PC-9 (cell line): ENCODE results near the gene LIN9. TPM values are rescaled to one million over a fixed set of nuclear protein-coding genes. Genes with fewer than 3 reads are reported as not detected.

Experiments used
- BruUV-seq: library from RNA; stranded (reverse); fragments of 400-500 nt; replicated peaks from 2 replicates; lab custom pipeline; 2021; lab: Mats Ljungman, UMichigan
- CTCF ChIA-PET: fragments of 300-600 bp; sonication (Branson Sonifier 250); formaldehyde crosslinking; loops from one replicate; lab custom pipeline; 2022; ENCODE audit warnings: antibody characterized with exemption; lab: Charles Lee
- POLR2A ChIA-PET: fragments of 300-600 bp; sonication (Branson Sonifier 250); formaldehyde crosslinking; loops from one replicate; lab custom pipeline; 2022; ENCODE audit warnings: antibody characterized with exemption; ENCODE audit not compliant: unreplicated experiment; lab: Charles Lee
- DNase-seq, 2 experiments: peaks; one replicate each; pipeline versions ENCODE4 v3.0.0 to v3.0.0-alpha.2; 2015 to 2022; ENCODE audit warnings: mixed read lengths in 1 of 2
- H2AFZ ChIP-seq: fragments of 200-600 bp; sonication (generic); 2 replicates; pipeline ENCODE4 v1.8.1; 2017; ENCODE audit warnings: antibody characterized with exemption
- H3F3A ChIP-seq: fragments of 200-600 bp; sonication (generic); 2 replicates; pipeline ENCODE4 v1.8.1; 2017; ENCODE audit warnings: antibody characterized with exemption, mild to moderate bottlenecking, low read depth; ENCODE audit not compliant: insufficient read depth
- H3K27ac ChIP-seq: fragments of 200-600 bp; sonication (generic); 2 replicates; pipeline ENCODE4 v1.6.1; 2016; ENCODE audit warnings: mixed run types
- H3K27me3 ChIP-seq: fragments of 200-600 bp; sonication (generic); 2 replicates; pipeline ENCODE4 v1.6.1; 2016; ENCODE audit warnings: low read depth, mixed run types; ENCODE audit not compliant: insufficient read depth
- H3K36me3 ChIP-seq: fragments of 200-600 bp; sonication (generic); 2 replicates; pipeline ENCODE4 v1.6.1; 2016; ENCODE audit warnings: low read depth, mixed run types
- H3K4me1 ChIP-seq: fragments of 200-600 bp; sonication (generic); replicated peaks from 2 replicates; pipeline ENCODE4 v1.6.1; 2016; ENCODE audit warnings: mixed run types; ENCODE audit not compliant: insufficient read depth
- H3K4me2 ChIP-seq: fragments of 200-600 bp; sonication (generic); 2 replicates; pipeline ENCODE4 v1.6.1; 2017; ENCODE audit warnings: mixed run types
- H3K4me3 ChIP-seq: fragments of 200-600 bp; sonication (generic); 2 replicates; pipeline ENCODE4 v1.6.1; 2016; ENCODE audit warnings: mixed run types
- H3K79me2 ChIP-seq: fragments of 200-600 bp; sonication (generic); 2 replicates; pipeline ENCODE4 v1.6.1; 2017; ENCODE audit warnings: low read depth, mixed run types
- H3K9me2 ChIP-seq: fragments of 200-600 bp; sonication (generic); 2 replicates; pipeline ENCODE4 v1.8.1; 2017; ENCODE audit warnings: mild to moderate bottlenecking; ENCODE audit not compliant: insufficient read depth
- H3K9me3 ChIP-seq: fragments of 200-600 bp; sonication (generic); 2 replicates; pipeline ENCODE4 v1.8.1; 2016; ENCODE audit warnings: low read depth; ENCODE audit not compliant: insufficient read depth
- H4K20me1 ChIP-seq: fragments of 200-600 bp; sonication (generic); 2 replicates; pipeline ENCODE4 v1.8.1; 2017; ENCODE audit not compliant: insufficient read depth
- CTCF ChIP-seq: fragments of 200-600 bp; sonication (generic); conservative IDR thresholded peaks from 2 replicates; pipeline ENCODE4 v1.6.1; 2017; ENCODE audit warnings: mixed run types, antibody characterized with exemption, mild to moderate bottlenecking, moderate library complexity
- EZH2 ChIP-seq: fragments of 200-600 bp; sonication (generic); IDR thresholded peaks from 2 replicates; pipeline ENCODE4 v1.8.0; 2017; ENCODE audit warnings: antibody characterized with exemption, low read depth
- intact Hi-C: fragments of 100-400 bp; cut with micrococcal nuclease; formaldehyde crosslinking; loops from one replicate; pipeline ENCODE4 v1.10.0; 2022; ENCODE audit not compliant: unreplicated experiment
- total RNA-seq: library from RNA; stranded (reverse); gene quantifications from 2 replicates; pipeline ENCODE4 v1.2.3, GENCODE V29; 2021

LIN9 gene
- total RNA-seq, 1 experiment from 2014 or later: 12.1 TPM

GRCh38 chr1:226187380-226187779 is 121.6 kb downstream of the LIN9 start:
- peaks cover 13% of the 10 kb centered on the region for H3F3A ChIP-seq
- H3K27ac ChIP-seq: peak overlapping the region; percentile 61
- TF ChIP-seq CTCF: no peak
- TF ChIP-seq EZH2: no peak
- POLR2A ChIA-PET: no interaction called here
- H4K20me1 ChIP-seq: peaks cover 22% of the 10 kb centered on the region
- intact Hi-C loops: loop anchor here (5.0 kb wide), 1 partner anchor 195 kb away; no protein-coding TSS in a partner anchor
- H3K4me1 ChIP-seq: peaks cover 21% of the 10 kb centered on the region
- peak overlapping the region; percentile 98 for H3K4me3 ChIP-seq
- H3K79me2 ChIP-seq: peaks cover 43% of the 10 kb centered on the region
- CTCF ChIA-PET: no interaction called here
- BruUV-seq: no TSS peak
- no peaks in the 10 kb centered on the region for H3K9me2 ChIP-seq
- H3K4me2 ChIP-seq: peak overlapping the region; percentile 97
- DNase-seq: no peak
- peak overlapping the region; percentile 98 for H2AFZ ChIP-seq
- H3K36me3 ChIP-seq: no peaks in the 10 kb centered on the region
- no peaks in the 10 kb centered on the region for H3K9me3 ChIP-seq
- no peaks in the 10 kb centered on the region for H3K27me3 ChIP-seq

- H3K9me2 ChIP-seq: no peaks in the 10 kb centered on the region
- peak overlapping the region; percentile 98 for H2AFZ ChIP-seq
- intact Hi-C loops: loop anchor here (5.0 kb wide), 1 partner anchor 195 kb away; no protein-coding TSS in a partner anchor
- H3K9me3 ChIP-seq: no peaks in the 10 kb centered on the region
- peak overlapping the region; percentile 61 for H3K27ac ChIP-seq
- no peaks in the 10 kb centered on the region for H3K27me3 ChIP-seq
- ChIA-PET POLR2A (no interaction called here), CTCF (interaction anchor here (0.6 kb wide), 1 partner anchor 61 kb away, joined by 4 read pairs; no protein-coding TSS in a partner anchor)
- no peaks in the 10 kb centered on the region for H3K36me3 ChIP-seq
- BruUV-seq: TSS peak; percentile 82
- peak overlapping the region; percentile 98 for H3K4me3 ChIP-seq
- TF ChIP-seq EZH2: no peak
- no peak for TF ChIP-seq CTCF
- peaks cover 26% of the 10 kb centered on the region for H4K20me1 ChIP-seq
- H3F3A ChIP-seq: peaks cover 13% of the 10 kb centered on the region
- peak overlapping the region; percentile 97 for H3K4me2 ChIP-seq
- DNase-seq: no peak
- H3K4me1 ChIP-seq: peaks cover 21% of the 10 kb centered on the region
- H3K79me2 ChIP-seq: peaks cover 47% of the 10 kb centered on the region
These were observed 122.0 kb downstream of the LIN9 start for GRCh38 chr1:226187019-226187322.

GRCh38 chr1:226186124-226187018 is 122.6 kb downstream of the LIN9 start, which contains the start of gene ACBD3:
ACBD3 (minus strand) TSS chr1:226186741; CDS start chr1:226186675, 66 bp downstream.
- Histone ChIP-seq H3K79me2 (peaks cover 53% of the 10 kb centered on the region), H3K36me3 (no peaks in the 10 kb centered on the region), H3K4me3 (peak within 1 kb of the TSS; percentile 98), H3K4me1 (peaks cover 21% of the 10 kb centered on the region), H2AFZ (peak within 1 kb of the TSS; percentile 98), H3K9me2 (no peaks in the 10 kb centered on the region), H3K4me2 (peak within 1 kb of the TSS; percentile 97), H3K27me3 (no peaks in the 10 kb centered on the region), H3K27ac (peak within 1 kb of the TSS; percentile 61), H3K9me3 (no peaks in the 10 kb centered on the region), H3F3A (peaks cover 13% of the 10 kb centered on the region), H4K20me1 (peaks cover 32% of the 10 kb centered on the region)
- ChIA-PET CTCF (interaction anchor here (0.6 to 1.0 kb wide), 3 partner anchors 16 to 121 kb away, joined by 3 to 6 read pairs (median 4); no protein-coding TSS in a partner anchor), POLR2A (interaction anchor here (0.6 to 0.7 kb wide), 4 partner anchors 8 to 176 kb away, joined by 3 to 8 read pairs (median 6); no protein-coding TSS in a partner anchor)
- TF ChIP-seq EZH2 (no peak), CTCF (no peak; the same call in 1 of the 2 replicates)
- intact Hi-C loops: loop anchor here (5.0 kb wide), 1 partner anchor 194 kb away; no protein-coding TSS in a partner anchor
- BruUV-seq: TSS peak; percentile 22
- peak; percentile 76 to 82 for DNase-seq
